CD14-positive monocyte (primary cell): Measurements from ENCODE around the gene DNAJC18. TPM values are rescaled to one million over a fixed set of nuclear protein-coding genes. Genes with fewer than 3 reads are reported as not detected.

Source experiments
- DNase-seq, 3 donors: peaks; one replicate each; pipeline ENCODE4 v3.0.0-alpha.2; 2011 to 2022
- H2AFZ ChIP-seq: 2 replicates; pipeline ENCODE4 v1.6.0; 2012; ENCODE audit warnings: mild to moderate bottlenecking, low read depth, low read length, inconsistent platforms; ENCODE audit not compliant: insufficient read depth, poor library complexity, severe bottlenecking
- H3K27ac ChIP-seq, 2 donors: 1 replicate in 1 of 2; 2 replicates in 1 of 2; pipeline ENCODE4 v1.5.1; 2012 to 2013; ENCODE audit warnings: low read length in 2 of 2, control low read depth in 1 of 2, inconsistent platforms in 1 of 2, low read depth in 1 of 2, mild to moderate bottlenecking in 1 of 2
- H3K27me3 ChIP-seq, 2 donors: one replicate each; pipeline versions ENCODE4 v1.6.0 to v1.6.1; 2011 to 2013; ENCODE audit warnings: low read length in 2 of 2; ENCODE audit not compliant: control insufficient read depth in 2 of 2, insufficient read depth in 2 of 2
- H3K36me3 ChIP-seq, 2 donors: replicated peaks in 1 of 2; 1 replicate in 1 of 2; 2 replicates in 1 of 2; pipeline versions ENCODE4 v1.5.1 to v1.6.1; 2012 to 2013; ENCODE audit warnings: low read length in 2 of 2, control low read depth in 1 of 2, inconsistent platforms in 1 of 2, mild to moderate bottlenecking in 1 of 2; ENCODE audit not compliant: insufficient read depth in 2 of 2, control insufficient read depth in 1 of 2
- H3K4me1 ChIP-seq, 2 donors: 1 replicate in 1 of 2; 2 replicates in 1 of 2; pipeline versions ENCODE4 v1.5.1 to v1.6.1; 2012 to 2013; ENCODE audit warnings: low read length in 2 of 2, control low read depth in 1 of 2, inconsistent platforms in 1 of 2, mild to moderate bottlenecking in 1 of 2, moderate library complexity in 1 of 2; ENCODE audit not compliant: insufficient read depth in 2 of 2, control insufficient read depth in 1 of 2
- H3K4me2 ChIP-seq: replicated peaks from 2 replicates; pipeline ENCODE3; 2012; ENCODE audit warnings: low read length, moderate library complexity, mild to moderate bottlenecking; ENCODE audit not compliant: poor library complexity, severe bottlenecking; ENCODE audit errors: extremely low read depth
- H3K4me3 ChIP-seq, 3 experiments: fragments of 200-600 bp in 1 of 3; sonication (generic) in 1 of 3; replicated peaks in 1 of 3; 1 replicate in 2 of 3; 2 replicates in 1 of 3; pipeline ENCODE4 v1.5.1; 2011 to 2013; ENCODE audit warnings: low read length in 3 of 3, mild to moderate bottlenecking in 3 of 3, control low read depth in 2 of 3, low read depth in 2 of 3, inconsistent platforms in 1 of 3, moderate library complexity in 1 of 3
- H3K79me2 ChIP-seq: 2 replicates; pipeline ENCODE4 v1.6.0; 2012; ENCODE audit warnings: mild to moderate bottlenecking, control low read depth, inconsistent platforms, low read length, moderate library complexity; ENCODE audit not compliant: insufficient read depth
- H3K9ac ChIP-seq: 2 replicates; pipeline ENCODE4 v1.6.0; 2017; ENCODE audit warnings: low read length, mild to moderate bottlenecking; ENCODE audit not compliant: insufficient read depth, poor library complexity, severe bottlenecking
- H3K9me3 ChIP-seq, 2 donors: replicated peaks in 1 of 2; 1 replicate in 1 of 2; 2 replicates in 1 of 2; pipeline versions ENCODE4 v1.5.1 to v1.6.1; 2012 to 2013; ENCODE audit warnings: low read length in 2 of 2, control low read depth in 1 of 2; ENCODE audit not compliant: control insufficient read depth in 1 of 2, insufficient read depth in 1 of 2
- H4K20me1 ChIP-seq: 2 replicates; pipeline ENCODE4 v1.6.0; 2012; ENCODE audit warnings: mild to moderate bottlenecking, low read length, control low read depth, moderate library complexity; ENCODE audit not compliant: insufficient read depth
- H3K27ac Mint-ChIP-seq, 7 donors: one replicate each; pipeline ENCODE4 v1.8.0; 2020; ENCODE audit warnings: mild to moderate bottlenecking in 7 of 7, mixed read lengths in 7 of 7, moderate library complexity in 6 of 7, inconsistent platforms in 2 of 7
- H3K27me3 Mint-ChIP-seq, 3 donors: one replicate each; pipeline ENCODE4 v1.8.0; 2021 to 2022; ENCODE audit warnings: low read depth in 3 of 3, mild to moderate bottlenecking in 3 of 3, mixed read lengths in 3 of 3, moderate library complexity in 3 of 3, inconsistent platforms in 1 of 3
- H3K36me3 Mint-ChIP-seq, 2 donors: one replicate each; pipeline ENCODE4 v1.8.0; 2020; ENCODE audit warnings: mixed read lengths in 2 of 2, inconsistent platforms in 1 of 2, mild to moderate bottlenecking in 1 of 2
- H3K4me1 Mint-ChIP-seq: one replicate; pipeline ENCODE4 v1.8.0; 2020; ENCODE audit warnings: mild to moderate bottlenecking, mixed read lengths
- H3K4me3 Mint-ChIP-seq, 2 donors: one replicate each; pipeline ENCODE4 v1.8.0; 2020; ENCODE audit warnings: mild to moderate bottlenecking in 2 of 2, mixed read lengths in 2 of 2, moderate library complexity in 1 of 2
- H3K9me3 Mint-ChIP-seq, 7 donors: one replicate each; pipeline ENCODE4 v1.8.0; 2020 to 2022; ENCODE audit warnings: mixed read lengths in 7 of 7, mild to moderate bottlenecking in 6 of 7, moderate library complexity in 6 of 7, inconsistent platforms in 2 of 7
- WGBS: methylation state at CpG from one replicate; pipeline ENCODE4 v1.1.5; 2013; ENCODE audit warnings: missing lambda C conversion rate; ENCODE audit not compliant: insufficient coverage; 5-methylcytosine and 5-hydroxymethylcytosine counted together
- intact Hi-C, 2 donors: fragments of 100-400 bp; cut with micrococcal nuclease; formaldehyde crosslinking; loops; one replicate each; pipeline versions ENCODE4 v1.15.0 to v1.15.1; 2023
- polyA plus RNA-seq, 3 donors: library from polyadenylated mRNA; depleted of rRNA in 1 of 3; unstranded in 2 of 3; stranded (reverse) in 1 of 3; fragments of 300-500 nt in 2 of 3; fragments of >200 nt in 1 of 3; fragmentation: Illumina TruSeq in 2 of 3; gene quantifications; 1 replicate in 2 of 3; 2 replicates in 1 of 3; pipeline ENCODE4 v1.2.3, GENCODE V29; 2012 to 2021
- TF ChIP-seq, protein P1 (sequence below): fragments of 200-600 bp; IDR thresholded peaks from one replicate; pipeline ENCODE4 v1.8.0; 2022; ENCODE audit warnings: antibody characterized with exemption, mild to moderate bottlenecking

Gene DNAJC18
- polyA plus RNA-seq, 3 donors: 0.87 to 2.6 (median 2.2) TPM

DNA sequence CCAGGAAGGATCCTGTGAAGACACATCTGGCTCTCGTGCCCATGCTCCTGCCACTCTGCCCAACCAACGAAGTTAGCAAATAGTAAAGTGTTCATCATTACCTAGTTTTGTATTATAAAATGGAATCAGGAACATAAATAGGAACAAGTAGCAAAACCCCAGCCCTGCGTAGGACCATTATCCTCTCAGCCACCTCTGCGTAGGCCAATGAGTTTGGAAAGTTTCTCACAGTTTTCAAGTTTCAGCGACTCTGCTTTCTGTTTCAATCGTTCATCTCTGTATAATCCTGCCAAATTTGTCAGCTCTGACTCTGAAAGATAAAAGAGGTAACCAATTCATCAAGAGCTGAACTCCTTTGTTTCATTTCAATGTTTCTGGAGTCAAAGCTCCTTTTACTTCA lies 25.4 kb downstream of the DNAJC18 start:
- Histone ChIP-seq H3K36me3 (no peaks in the 10 kb centered on the region), H3K9me3 (no peaks in the 10 kb centered on the region), H3K4me3 (no peak overlapping the region), H3K9ac (no peak overlapping the region), H3K4me1 (no peaks in the 10 kb centered on the region), H3K27me3 (no peaks in the 10 kb centered on the region), H3K4me2 (no peak overlapping the region), H2AFZ (no peak overlapping the region), H3K27ac (no peak overlapping the region), H4K20me1 (no peaks in the 10 kb centered on the region), H3K79me2 (no peaks in the 10 kb centered on the region)
- H3K4me3 Mint-ChIP-seq: no peak overlapping the region
- no peak overlapping the region for H3K27ac Mint-ChIP-seq
- H3K4me1 Mint-ChIP-seq: no peaks in the 10 kb centered on the region
- peaks cover 2 to 3% of the 10 kb centered on the region in 2 donors for H3K36me3 Mint-ChIP-seq
- no peaks in the 10 kb centered on the region for H3K9me3 Mint-ChIP-seq
- TF ChIP-seq, protein P1, sequence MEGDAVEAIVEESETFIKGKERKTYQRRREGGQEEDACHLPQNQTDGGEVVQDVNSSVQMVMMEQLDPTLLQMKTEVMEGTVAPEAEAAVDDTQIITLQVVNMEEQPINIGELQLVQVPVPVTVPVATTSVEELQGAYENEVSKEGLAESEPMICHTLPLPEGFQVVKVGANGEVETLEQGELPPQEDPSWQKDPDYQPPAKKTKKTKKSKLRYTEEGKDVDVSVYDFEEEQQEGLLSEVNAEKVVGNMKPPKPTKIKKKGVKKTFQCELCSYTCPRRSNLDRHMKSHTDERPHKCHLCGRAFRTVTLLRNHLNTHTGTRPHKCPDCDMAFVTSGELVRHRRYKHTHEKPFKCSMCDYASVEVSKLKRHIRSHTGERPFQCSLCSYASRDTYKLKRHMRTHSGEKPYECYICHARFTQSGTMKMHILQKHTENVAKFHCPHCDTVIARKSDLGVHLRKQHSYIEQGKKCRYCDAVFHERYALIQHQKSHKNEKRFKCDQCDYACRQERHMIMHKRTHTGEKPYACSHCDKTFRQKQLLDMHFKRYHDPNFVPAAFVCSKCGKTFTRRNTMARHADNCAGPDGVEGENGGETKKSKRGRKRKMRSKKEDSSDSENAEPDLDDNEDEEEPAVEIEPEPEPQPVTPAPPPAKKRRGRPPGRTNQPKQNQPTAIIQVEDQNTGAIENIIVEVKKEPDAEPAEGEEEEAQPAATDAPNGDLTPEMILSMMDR: no peak
- no peak for DNase-seq
- 93% methylated on average over 3 of the region's 6 CpGs for WGBS
- intact Hi-C loops: no loop called here
- H3K27me3 Mint-ChIP-seq: no peaks in the 10 kb centered on the region

DNA sequence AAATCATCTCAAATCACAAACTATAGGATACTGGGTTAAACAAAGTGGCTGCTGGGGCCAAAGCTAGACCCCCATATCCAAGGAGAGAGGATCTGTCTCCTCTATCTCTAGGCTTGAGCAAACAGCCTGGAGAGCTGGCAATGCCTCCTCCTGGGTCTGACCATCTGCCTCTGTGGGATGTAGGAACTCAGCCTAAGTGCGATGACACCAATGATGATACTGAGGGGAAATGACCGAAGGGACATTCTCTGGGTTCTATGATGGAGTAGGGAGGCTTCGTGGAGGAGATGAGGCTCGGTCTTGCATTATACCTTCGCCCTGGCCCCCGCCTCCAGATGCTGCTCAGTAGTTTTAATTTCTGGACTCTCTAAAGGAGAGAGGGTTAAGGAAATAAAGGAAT lies 26.2 kb downstream of the DNAJC18 start:
- H3K27me3 Mint-ChIP-seq: no peaks in the 10 kb centered on the region

More for the DNA sequence above, 26.2 kb downstream of the DNAJC18 start:
- Mint-ChIP-seq H3K36me3 (no peaks in the 10 kb centered on the region), H3K4me3 (no peak overlapping the region), H3K27ac (no peak overlapping the region), H3K4me1 (no peaks in the 10 kb centered on the region), H3K9me3 (no peaks in the 10 kb centered on the region)
- Histone ChIP-seq H3K79me2 (no peaks in the 10 kb centered on the region), H3K4me2 (no peak overlapping the region), H3K9me3 (no peaks in the 10 kb centered on the region), H3K27me3 (no peaks in the 10 kb centered on the region), H3K9ac (no peak overlapping the region), H2AFZ (no peak overlapping the region), H3K27ac (no peak overlapping the region), H4K20me1 (no peaks in the 10 kb centered on the region), H3K4me3 (no peak overlapping the region), H3K4me1 (no peaks in the 10 kb centered on the region), H3K36me3 (no peaks in the 10 kb centered on the region)
- TF ChIP-seq, protein P1: no peak
- DNase-seq: no peak
- intact Hi-C loops: no loop called here
- 96% methylated on average over 5 of the region's 6 CpGs for WGBS
